Measurements from ENCODE around the gene TAS1R3.

Gene TAS1R3

GRCh38 chr1:1335792-1336248 is 4.7 kb downstream of the TAS1R3 start:
- TF ChIP-seq, protein P1, sequence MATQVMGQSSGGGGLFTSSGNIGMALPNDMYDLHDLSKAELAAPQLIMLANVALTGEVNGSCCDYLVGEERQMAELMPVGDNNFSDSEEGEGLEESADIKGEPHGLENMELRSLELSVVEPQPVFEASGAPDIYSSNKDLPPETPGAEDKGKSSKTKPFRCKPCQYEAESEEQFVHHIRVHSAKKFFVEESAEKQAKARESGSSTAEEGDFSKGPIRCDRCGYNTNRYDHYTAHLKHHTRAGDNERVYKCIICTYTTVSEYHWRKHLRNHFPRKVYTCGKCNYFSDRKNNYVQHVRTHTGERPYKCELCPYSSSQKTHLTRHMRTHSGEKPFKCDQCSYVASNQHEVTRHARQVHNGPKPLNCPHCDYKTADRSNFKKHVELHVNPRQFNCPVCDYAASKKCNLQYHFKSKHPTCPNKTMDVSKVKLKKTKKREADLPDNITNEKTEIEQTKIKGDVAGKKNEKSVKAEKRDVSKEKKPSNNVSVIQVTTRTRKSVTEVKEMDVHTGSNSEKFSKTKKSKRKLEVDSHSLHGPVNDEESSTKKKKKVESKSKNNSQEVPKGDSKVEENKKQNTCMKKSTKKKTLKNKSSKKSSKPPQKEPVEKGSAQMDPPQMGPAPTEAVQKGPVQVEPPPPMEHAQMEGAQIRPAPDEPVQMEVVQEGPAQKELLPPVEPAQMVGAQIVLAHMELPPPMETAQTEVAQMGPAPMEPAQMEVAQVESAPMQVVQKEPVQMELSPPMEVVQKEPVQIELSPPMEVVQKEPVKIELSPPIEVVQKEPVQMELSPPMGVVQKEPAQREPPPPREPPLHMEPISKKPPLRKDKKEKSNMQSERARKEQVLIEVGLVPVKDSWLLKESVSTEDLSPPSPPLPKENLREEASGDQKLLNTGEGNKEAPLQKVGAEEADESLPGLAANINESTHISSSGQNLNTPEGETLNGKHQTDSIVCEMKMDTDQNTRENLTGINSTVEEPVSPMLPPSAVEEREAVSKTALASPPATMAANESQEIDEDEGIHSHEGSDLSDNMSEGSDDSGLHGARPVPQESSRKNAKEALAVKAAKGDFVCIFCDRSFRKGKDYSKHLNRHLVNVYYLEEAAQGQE (IDR thresholded peaks at IDR 0.05; ENCODE audit: insufficient read depth in 1 of 2, low read depth in 2 of 2, low read length in 2 of 2), result no peak
- TF ChIP-seq POLR2AphosphoS5 (IDR thresholded peaks at IDR 0.05; ENCODE audit: low read depth, low read length) (no peak), TAF1 (IDR thresholded peaks at IDR 0.05; ENCODE audit: borderline replicate concordance, insufficient read depth, low read length) (no peak), FOXP2 (optimal IDR thresholded peaks at IDR 0.05; ENCODE audit: borderline replicate concordance, extremely low read depth, extremely low read length, insufficient read depth) (no peak), SIN3A (IDR thresholded peaks at IDR 0.05; ENCODE audit: borderline replicate concordance, insufficient read depth, low read length) (no peak)

GRCh38 chr1:1336446-1336845 is 5.4 kb downstream of the TAS1R3 start:
- TF ChIP-seq, protein P1 (IDR thresholded peaks at IDR 0.05; ENCODE audit: insufficient read depth in 1 of 2, low read depth in 2 of 2, low read length in 2 of 2), result no peak
- TF ChIP-seq TAF1 (IDR thresholded peaks at IDR 0.05; ENCODE audit: borderline replicate concordance, insufficient read depth, low read length) (no peak), POLR2AphosphoS5 (IDR thresholded peaks at IDR 0.05; ENCODE audit: low read depth, low read length) (no peak), FOXP2 (optimal IDR thresholded peaks at IDR 0.05; ENCODE audit: borderline replicate concordance, extremely low read depth, extremely low read length, insufficient read depth) (no peak), SIN3A (IDR thresholded peaks at IDR 0.05; ENCODE audit: borderline replicate concordance, insufficient read depth, low read length) (no peak)

DNA sequence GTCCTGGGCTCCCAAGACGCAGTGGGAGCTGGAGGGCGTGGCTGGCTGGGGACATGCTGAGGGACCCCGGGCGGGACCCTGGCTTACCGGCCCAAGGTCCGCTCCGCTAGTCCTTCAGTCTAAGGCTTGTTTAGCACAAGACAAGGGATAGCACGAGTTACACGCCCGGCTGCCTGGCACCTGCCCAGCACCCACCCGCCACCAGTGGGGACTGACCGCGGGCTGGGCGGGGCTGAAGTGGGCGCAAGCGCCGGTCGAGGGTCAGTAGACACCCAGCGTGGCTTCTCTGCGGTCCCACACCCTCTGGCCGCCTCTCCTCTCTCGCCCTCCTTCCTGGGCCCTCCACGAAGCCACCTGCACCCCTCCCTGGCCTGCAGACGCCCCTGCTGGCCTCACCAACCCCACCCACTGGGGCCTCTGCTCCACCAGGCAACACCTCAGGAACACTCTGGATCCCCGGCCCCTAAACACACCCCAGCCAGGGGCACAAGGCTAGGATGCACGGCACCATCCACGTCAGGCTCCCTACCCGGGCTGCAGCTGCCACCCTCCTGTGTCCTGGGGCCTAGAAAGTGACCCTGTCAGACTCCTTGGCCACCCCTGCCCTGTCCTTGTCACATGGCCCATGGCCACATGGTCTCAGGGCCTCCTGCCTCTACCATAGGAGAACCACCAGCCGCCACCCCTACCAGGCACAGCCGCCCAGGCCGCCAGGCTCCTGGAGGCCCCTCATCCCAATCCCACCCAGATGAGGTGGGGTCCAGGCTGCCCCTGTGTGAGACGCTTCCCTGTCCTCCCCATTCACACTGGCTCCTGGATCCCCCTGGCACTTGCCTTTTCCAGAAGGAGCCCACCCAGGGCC is 6.1 kb downstream of the TAS1R3 start:
- TF ChIP-seq, protein P1 (IDR thresholded peaks at IDR 0.05; ENCODE audit: insufficient read depth in 1 of 2, low read depth in 2 of 2, low read length in 2 of 2), result no peak
- no peak for TF ChIP-seq FOXP2 (optimal IDR thresholded peaks at IDR 0.05; ENCODE audit: borderline replicate concordance, extremely low read depth, extremely low read length, insufficient read depth)
- TF ChIP-seq SIN3A (IDR thresholded peaks at IDR 0.05; ENCODE audit: borderline replicate concordance, insufficient read depth, low read length), result no peak
- no peak for TF ChIP-seq POLR2AphosphoS5 (IDR thresholded peaks at IDR 0.05; ENCODE audit: low read depth, low read length)
- no peak for TF ChIP-seq TAF1 (IDR thresholded peaks at IDR 0.05; ENCODE audit: borderline replicate concordance, insufficient read depth, low read length)

DNA sequence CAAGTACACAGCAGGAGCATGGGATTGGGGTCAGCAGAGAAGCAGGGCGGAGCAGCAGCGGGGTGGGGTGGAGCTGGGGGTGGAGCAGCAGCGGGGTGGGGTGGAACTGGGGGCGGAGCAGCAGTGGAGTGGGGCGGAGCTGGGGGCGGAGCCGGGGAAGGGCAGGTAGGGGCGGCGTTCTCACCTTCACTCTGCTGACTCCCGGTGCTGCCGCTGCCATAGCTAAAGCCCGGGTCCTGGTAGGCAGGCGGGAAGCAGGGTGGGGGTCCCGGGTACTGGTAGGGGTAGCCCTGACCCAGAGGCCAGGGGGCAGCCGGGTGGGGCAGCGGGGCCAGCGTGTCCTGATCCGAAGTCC is 6.7 kb downstream of the TAS1R3 start:
- TF ChIP-seq POLR2AphosphoS5 (IDR thresholded peaks at IDR 0.05; ENCODE audit: low read depth, low read length) (no peak), TAF1 (IDR thresholded peaks at IDR 0.05; ENCODE audit: borderline replicate concordance, insufficient read depth, low read length) (no peak), SIN3A (IDR thresholded peaks at IDR 0.05; ENCODE audit: borderline replicate concordance, insufficient read depth, low read length) (no peak), FOXP2 (optimal IDR thresholded peaks at IDR 0.05; ENCODE audit: borderline replicate concordance, extremely low read depth, extremely low read length, insufficient read depth) (no peak)
- TF ChIP-seq, protein P1 (IDR thresholded peaks at IDR 0.05; ENCODE audit: insufficient read depth in 1 of 2, low read depth in 2 of 2, low read length in 2 of 2), result no peak

Data from PFSK-1 (cell line).